Liver (tissue), 3 donors: ENCODE measurements around the gene GLRX.

Experiments used
- CTCF ChIP-seq: fragments of 150-350 bp; IDR thresholded peaks from 2 replicates; pipeline ENCODE4 v1.5.1; 2017; ENCODE audit warnings: improper control_type of control experiment, low read depth, low read length; ENCODE audit not compliant: missing input control
- EGR1 ChIP-seq, 2 donors: IDR thresholded peaks; 2 replicates each; pipeline ENCODE4 v1.6.1; 2016 to 2018; ENCODE audit warnings: antibody characterized with exemption in 2 of 2, low read depth in 2 of 2
- GABPA ChIP-seq, 2 donors: IDR thresholded peaks in 1 of 2; conservative IDR thresholded peaks in 1 of 2; 2 replicates each; pipeline ENCODE4 v1.6.1; 2016; ENCODE audit warnings: antibody characterized with exemption in 2 of 2, mild to moderate bottlenecking in 1 of 2, moderate library complexity in 1 of 2
- HNF4G ChIP-seq: IDR thresholded peaks from 2 replicates; pipeline ENCODE4 v1.6.1; 2016; ENCODE audit warnings: antibody characterized with exemption
- JUND ChIP-seq, 2 donors: IDR thresholded peaks; 2 replicates each; pipeline ENCODE4 v1.6.1; 2016; ENCODE audit warnings: antibody characterized with exemption in 2 of 2
- RAD21 ChIP-seq, 2 donors: IDR thresholded peaks; 2 replicates each; pipeline ENCODE4 v1.6.1; 2016; ENCODE audit warnings: antibody characterized with exemption in 2 of 2, mild to moderate bottlenecking in 2 of 2
- TAF1 ChIP-seq: conservative IDR thresholded peaks from 2 replicates; pipeline ENCODE4 v1.6.1; 2016; ENCODE audit warnings: antibody characterized with exemption, mild to moderate bottlenecking
- YY1 ChIP-seq: IDR thresholded peaks from 2 replicates; pipeline ENCODE4 v1.6.1; 2016; ENCODE audit warnings: antibody characterized with exemption, mild to moderate bottlenecking
- TF ChIP-seq, protein P1 (sequence below): IDR thresholded peaks from 2 replicates; pipeline ENCODE4 v1.6.1; 2016; ENCODE audit warnings: antibody characterized with exemption, mild to moderate bottlenecking
- donor health status: healthy.
- donor health status: healthy.

- TF ChIP-seq EGR1 (IDR thresholded peaks at IDR 0.05; ENCODE audit: low read depth in 2 of 2) (no peak), CTCF (no peak), RAD21 (IDR thresholded peaks at IDR 0.05) (no peak), JUND (IDR thresholded peaks at IDR 0.05) (no peak), YY1 (no peak), HNF4G (no peak), GABPA (IDR thresholded peaks at IDR 0.05 in 1 of 2, conservative IDR thresholded peaks at IDR 0.05 in 1 of 2) (no peak), TAF1 (no peak)
- TF ChIP-seq, protein P1, sequence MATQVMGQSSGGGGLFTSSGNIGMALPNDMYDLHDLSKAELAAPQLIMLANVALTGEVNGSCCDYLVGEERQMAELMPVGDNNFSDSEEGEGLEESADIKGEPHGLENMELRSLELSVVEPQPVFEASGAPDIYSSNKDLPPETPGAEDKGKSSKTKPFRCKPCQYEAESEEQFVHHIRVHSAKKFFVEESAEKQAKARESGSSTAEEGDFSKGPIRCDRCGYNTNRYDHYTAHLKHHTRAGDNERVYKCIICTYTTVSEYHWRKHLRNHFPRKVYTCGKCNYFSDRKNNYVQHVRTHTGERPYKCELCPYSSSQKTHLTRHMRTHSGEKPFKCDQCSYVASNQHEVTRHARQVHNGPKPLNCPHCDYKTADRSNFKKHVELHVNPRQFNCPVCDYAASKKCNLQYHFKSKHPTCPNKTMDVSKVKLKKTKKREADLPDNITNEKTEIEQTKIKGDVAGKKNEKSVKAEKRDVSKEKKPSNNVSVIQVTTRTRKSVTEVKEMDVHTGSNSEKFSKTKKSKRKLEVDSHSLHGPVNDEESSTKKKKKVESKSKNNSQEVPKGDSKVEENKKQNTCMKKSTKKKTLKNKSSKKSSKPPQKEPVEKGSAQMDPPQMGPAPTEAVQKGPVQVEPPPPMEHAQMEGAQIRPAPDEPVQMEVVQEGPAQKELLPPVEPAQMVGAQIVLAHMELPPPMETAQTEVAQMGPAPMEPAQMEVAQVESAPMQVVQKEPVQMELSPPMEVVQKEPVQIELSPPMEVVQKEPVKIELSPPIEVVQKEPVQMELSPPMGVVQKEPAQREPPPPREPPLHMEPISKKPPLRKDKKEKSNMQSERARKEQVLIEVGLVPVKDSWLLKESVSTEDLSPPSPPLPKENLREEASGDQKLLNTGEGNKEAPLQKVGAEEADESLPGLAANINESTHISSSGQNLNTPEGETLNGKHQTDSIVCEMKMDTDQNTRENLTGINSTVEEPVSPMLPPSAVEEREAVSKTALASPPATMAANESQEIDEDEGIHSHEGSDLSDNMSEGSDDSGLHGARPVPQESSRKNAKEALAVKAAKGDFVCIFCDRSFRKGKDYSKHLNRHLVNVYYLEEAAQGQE: no peak
Observed at GRCh38 chr5:95830226-95830625, 7.7 kb upstream of the GLRX start.
